ENCODE data around the gene OR7D2.

- no peak for TF ChIP-seq POLR2AphosphoS5 (IDR thresholded peaks at IDR 0.05; ENCODE audit: insufficient read depth in 1 of 2, low read depth in 1 of 2)
- no peak for TF ChIP-seq POLR2A (IDR thresholded peaks at IDR 0.05)
- TF ChIP-seq, protein P1, sequence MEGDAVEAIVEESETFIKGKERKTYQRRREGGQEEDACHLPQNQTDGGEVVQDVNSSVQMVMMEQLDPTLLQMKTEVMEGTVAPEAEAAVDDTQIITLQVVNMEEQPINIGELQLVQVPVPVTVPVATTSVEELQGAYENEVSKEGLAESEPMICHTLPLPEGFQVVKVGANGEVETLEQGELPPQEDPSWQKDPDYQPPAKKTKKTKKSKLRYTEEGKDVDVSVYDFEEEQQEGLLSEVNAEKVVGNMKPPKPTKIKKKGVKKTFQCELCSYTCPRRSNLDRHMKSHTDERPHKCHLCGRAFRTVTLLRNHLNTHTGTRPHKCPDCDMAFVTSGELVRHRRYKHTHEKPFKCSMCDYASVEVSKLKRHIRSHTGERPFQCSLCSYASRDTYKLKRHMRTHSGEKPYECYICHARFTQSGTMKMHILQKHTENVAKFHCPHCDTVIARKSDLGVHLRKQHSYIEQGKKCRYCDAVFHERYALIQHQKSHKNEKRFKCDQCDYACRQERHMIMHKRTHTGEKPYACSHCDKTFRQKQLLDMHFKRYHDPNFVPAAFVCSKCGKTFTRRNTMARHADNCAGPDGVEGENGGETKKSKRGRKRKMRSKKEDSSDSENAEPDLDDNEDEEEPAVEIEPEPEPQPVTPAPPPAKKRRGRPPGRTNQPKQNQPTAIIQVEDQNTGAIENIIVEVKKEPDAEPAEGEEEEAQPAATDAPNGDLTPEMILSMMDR (IDR thresholded peaks at IDR 0.05), result no peak
Observed at GRCh38 chr19:9149997-9150396, 28.8 kb upstream of the OR7D2 start.

Data from vagina (tissue), 2 donors.